HG02798 (cell line): ENCODE measurements around the gene KCNIP3.

Experiments
- ATAC-seq: cut with Tn5 transposase; IDR thresholded peaks from one replicate; pipeline ENCODE4 v1.9.1; 2021; ENCODE audit warnings: mild to moderate bottlenecking; ENCODE audit not compliant: unreplicated experiment, poor library complexity

KCNIP3 gene

GRCh38 chr2:95325590-95326432 is 28.7 kb downstream of the KCNIP3 start:
- no peak for ATAC-seq

GRCh38 chr2:95326433-95327140 is 29.4 kb downstream of the KCNIP3 start:
- ATAC-seq = no peak

GRCh38 chr2:95327861-95328260 is 30.7 kb downstream of the KCNIP3 start:
- no peak for ATAC-seq

- ATAC-seq = no peak
Observed at GRCh38 chr2:95328358-95329125, 31.4 kb downstream of the KCNIP3 start.

- ATAC-seq = no peak
Observed at GRCh38 chr2:95329401-95329800, 32.3 kb downstream of the KCNIP3 start.

- no peak for ATAC-seq
Observed at GRCh38 chr2:95329891-95330793, 33.0 kb downstream of the KCNIP3 start.

- no peak for ATAC-seq
Observed at GRCh38 chr2:95330794-95331338, 33.7 kb downstream of the KCNIP3 start.

GRCh38 chr2:95331606-95332005 is 34.5 kb downstream of the KCNIP3 start:
- ATAC-seq = no peak

GRCh38 chr2:95332036-95332435 is 34.9 kb downstream of the KCNIP3 start:
- no peak for ATAC-seq

GRCh38 chr2:95333056-95333455 is 35.9 kb downstream of the KCNIP3 start:
- ATAC-seq = no peak

- ATAC-seq = no peak
Observed at GRCh38 chr2:95333888-95334338, 36.8 kb downstream of the KCNIP3 start.

- no peak for ATAC-seq
Observed at GRCh38 chr2:95334916-95335641, 37.9 kb downstream of the KCNIP3 start.

GRCh38 chr2:95336406-95336805 is 39.3 kb downstream of the KCNIP3 start:
- no peak for ATAC-seq

GRCh38 chr2:95337829-95338228 is 40.7 kb downstream of the KCNIP3 start:
- no peak for ATAC-seq

- no peak for ATAC-seq
Observed at GRCh38 chr2:95342556-95343320, 45.6 kb downstream of the KCNIP3 start.

- no peak for ATAC-seq
Observed at GRCh38 chr2:95343429-95344214, 46.5 kb downstream of the KCNIP3 start.

- no peak for ATAC-seq
Observed at GRCh38 chr2:95344215-95344583, 47.1 kb downstream of the KCNIP3 start.
